GM19025 (cell line): Measurements from ENCODE around the gene UBC.
"Not testable (repeated sequence)": the region's sequence is repeated elsewhere in the genome, so short reads cannot be mapped to it uniquely, and the experiment has no call there.

Experiments
- ATAC-seq: cut with Tn5 transposase; IDR thresholded peaks from one replicate; pipeline ENCODE4 v1.9.1; 2021; ENCODE audit warnings: mild to moderate bottlenecking, low read depth, moderate library complexity; ENCODE audit not compliant: unreplicated experiment

UBC gene

GRCh38 chr12:124938108-124938507 lies 23.7 kb upstream of the UBC start:
- ATAC-seq, result no peak

GRCh38 chr12:124931528-124931927 lies 17.1 kb upstream of the UBC start:
- ATAC-seq, result not testable (repeated sequence)

GRCh38 chr12:124930586-124930985 lies 16.1 kb upstream of the UBC start:
- no peak for ATAC-seq

DNA sequence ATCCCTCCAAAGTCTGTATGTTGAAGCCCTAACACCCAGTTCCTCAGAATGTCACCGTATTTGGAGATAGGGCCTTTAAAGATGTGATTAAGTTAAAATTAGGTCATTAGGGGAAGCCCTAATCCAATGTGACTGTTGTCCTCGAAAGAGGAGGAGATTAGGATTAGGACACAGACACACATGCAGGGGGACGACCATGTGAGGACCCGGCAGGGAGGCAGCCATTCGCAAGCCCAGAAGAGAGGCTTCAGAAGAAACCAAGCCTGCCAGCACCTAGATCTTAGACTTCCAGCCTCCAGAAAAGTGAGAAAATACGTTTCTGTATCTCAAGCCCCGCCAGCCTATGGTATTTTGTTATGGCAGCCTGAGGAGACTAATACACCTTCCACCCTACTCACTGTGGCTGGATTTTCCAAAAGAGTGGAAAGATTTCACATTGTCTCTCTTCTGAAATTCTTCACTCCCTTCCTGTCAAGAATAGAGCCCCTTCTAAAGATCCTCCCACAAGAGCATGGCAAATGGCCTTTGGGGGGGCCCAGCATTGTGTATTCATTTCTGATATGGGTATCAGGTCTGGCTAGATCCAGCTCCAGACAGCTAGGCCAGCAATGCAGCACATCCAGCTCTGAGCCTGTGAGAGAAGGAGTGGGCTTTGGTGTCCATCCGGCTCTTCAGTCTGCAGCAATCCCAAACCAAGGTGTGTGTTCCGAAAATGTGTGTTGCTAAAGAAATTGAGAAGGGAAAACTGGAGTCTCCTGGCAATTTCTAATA lies 15.4 kb upstream of the UBC start:
- ATAC-seq, result no peak

- ATAC-seq, result no peak
Observed at GRCh38 chr12:124928912-124929530, 14.6 kb upstream of the UBC start.

- peak; percentile 32 for ATAC-seq
Observed at GRCh38 chr12:124928095-124928911, 13.9 kb upstream of the UBC start.

DNA sequence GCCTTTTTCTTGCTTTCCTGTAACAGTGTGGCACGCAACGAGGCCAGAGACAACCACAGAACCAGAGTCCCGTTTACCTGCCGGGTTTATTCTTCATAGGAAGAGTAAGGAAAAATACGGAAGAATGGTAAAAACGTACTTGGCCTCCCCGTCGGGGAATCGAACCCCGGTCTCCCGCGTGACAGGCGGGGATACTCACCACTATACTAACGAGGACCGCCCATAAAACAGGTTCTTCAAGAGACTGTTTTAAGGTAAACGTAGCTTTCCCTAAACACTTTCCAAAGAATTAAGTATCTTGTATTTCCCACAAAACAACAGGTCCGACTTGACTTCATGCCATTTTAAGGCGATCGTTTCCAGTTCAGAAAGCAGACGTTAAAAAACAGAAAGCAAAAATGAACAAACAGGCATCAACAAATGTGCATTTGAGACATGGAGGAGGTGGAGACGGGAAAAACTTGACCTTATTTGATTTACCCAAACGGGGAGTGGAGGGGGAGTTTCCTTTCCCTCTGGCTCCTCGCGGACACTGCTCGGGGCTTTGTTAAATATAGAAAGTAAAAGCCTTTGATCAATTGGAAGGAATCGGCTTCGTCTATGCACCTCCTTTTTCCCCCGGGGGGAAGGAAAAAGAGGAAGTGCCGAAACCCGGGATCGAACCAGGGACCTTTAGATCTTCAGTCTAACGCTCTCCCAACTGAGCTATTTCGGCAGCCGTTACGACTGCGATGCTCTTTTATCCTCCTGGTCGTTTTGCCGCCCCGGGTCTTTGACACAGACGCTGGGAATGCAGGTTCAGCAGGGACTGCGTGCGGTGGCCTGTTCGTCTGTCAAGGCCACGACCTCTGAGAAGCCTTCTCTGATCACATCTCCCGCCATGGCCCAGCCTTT lies 13.0 kb upstream of the UBC start:
- ATAC-seq, result peak; percentile 61

GRCh38 chr12:124925782-124926181 lies 11.3 kb upstream of the UBC start:
- not testable (repeated sequence) for ATAC-seq

- ATAC-seq, result no peak
Observed at GRCh38 chr12:124925117-124925516, 10.7 kb upstream of the UBC start.

DNA sequence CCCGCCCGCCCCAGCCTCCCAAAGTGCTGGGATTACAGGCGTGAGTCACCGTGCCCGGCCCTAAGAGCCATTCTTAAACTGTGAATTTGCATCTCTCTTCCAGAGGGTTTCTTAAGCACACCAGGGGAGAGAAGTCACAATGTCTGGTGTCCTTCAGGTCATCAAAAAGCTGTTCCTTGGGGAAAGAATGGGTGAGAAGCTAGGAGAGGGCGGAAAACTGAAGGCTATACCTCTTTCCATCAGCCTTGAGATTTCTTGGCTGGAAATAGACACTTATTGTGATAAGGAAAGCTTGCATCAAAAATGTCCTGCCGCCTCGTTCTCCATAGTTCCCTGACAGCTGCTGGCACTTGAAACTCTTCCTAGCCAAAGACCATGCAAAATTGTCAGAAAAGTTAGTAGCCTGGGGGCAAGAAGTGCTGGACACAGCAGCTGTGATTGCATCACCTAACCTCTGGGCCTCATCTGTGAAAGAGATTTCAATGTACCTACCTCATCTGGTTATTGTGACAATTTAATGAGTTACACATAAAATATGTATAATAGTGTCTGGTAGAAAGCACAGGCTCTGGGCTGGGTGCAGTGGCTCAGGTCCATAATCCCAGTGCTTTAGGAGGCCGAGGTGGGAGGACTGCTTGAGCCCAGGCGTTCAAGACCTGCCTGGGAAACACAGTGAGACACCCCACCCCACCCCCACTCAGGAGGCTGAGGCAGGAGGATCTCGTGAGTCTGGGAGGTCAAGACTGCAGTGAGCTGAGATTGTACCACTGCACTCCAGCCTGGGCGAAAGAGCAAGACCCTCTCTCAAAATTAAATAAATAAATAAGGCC lies 9.7 kb upstream of the UBC start:
- no peak for ATAC-seq

GRCh38 chr12:124921200-124922031 lies 7.0 kb upstream of the UBC start:
- ATAC-seq, result peak; percentile 40

GRCh38 chr12:124920353-124920935 lies 6.0 kb upstream of the UBC start:
- ATAC-seq, result no peak

- no peak for ATAC-seq
Observed at GRCh38 chr12:124919521-124920352, 5.3 kb upstream of the UBC start.

DNA sequence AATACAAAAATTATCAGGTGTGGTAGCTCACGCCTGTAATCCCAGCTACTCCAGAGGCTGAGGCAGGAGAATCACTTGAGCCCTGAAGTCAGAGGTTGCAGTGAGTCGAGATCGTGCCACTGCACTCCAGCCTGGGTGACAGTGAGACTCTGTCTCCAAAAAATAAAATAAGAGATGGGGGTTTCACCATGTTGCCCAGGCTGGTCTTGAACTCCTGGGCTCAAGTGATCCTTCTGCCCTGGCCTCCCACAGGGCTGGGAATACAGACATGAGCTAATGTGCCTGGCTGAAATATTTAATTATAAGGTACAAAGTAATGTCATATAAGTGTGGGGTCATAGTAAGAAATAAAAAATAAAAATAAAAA lies 4.2 kb upstream of the UBC start:
- ATAC-seq, result not testable (repeated sequence)

GRCh38 chr12:124917841-124918621 lies 3.6 kb upstream of the UBC start:
- no peak for ATAC-seq

GRCh38 chr12:124917135-124917840 lies 2.8 kb upstream of the UBC start:
- peak; percentile 45 for ATAC-seq
